GM12892 (cell line): ENCODE results near the gene AIP.

ENCODE experiments used
- POLR2A ChIP-seq: IDR thresholded peaks from 2 replicates; pipeline ENCODE4 v1.6.1; 2011; ENCODE audit warnings: low read depth, low read length, control low read depth
- TAF1 ChIP-seq: IDR thresholded peaks from 2 replicates; pipeline ENCODE4 v1.6.1; 2011; ENCODE audit warnings: low read depth, mild to moderate bottlenecking, control low read depth, low read length, borderline replicate concordance

- TF ChIP-seq TAF1 (no peak), POLR2A (no peak)
These were observed 475 bp upstream of the AIP start for GRCh38 chr11:67482275-67482826.
